RWPE1 (cell line): ENCODE data around the gene SLC19A1.

ENCODE experiments used
- CTCF ChIA-PET: fragments of 350-600 bp; sonication (Branson Sonifier 250); formaldehyde crosslinking; extraction: SDS; loops from one replicate; lab custom pipeline; 2021; lab: Yijun Ruan, JAX
- POLR2A ChIA-PET: fragments of 400-600 bp; formaldehyde crosslinking; extraction: SDS; loops from one replicate; lab custom pipeline; 2020; ENCODE audit warnings: antibody characterized with exemption; ENCODE audit not compliant: low non-redundant PET; lab: Yijun Ruan, JAX
- DNase-seq: peaks from one replicate; pipeline ENCODE4 v3.0.0; 2012; ENCODE audit warnings: low spot score
- H3K27ac ChIP-seq: fragments of 450-650 bp; 2 replicates; pipeline ENCODE4 v1.5.1; 2017
- TF ChIP-seq, protein P1 (sequence below): fragments of 450-650 bp; conservative IDR thresholded peaks from 2 replicates; pipeline ENCODE4 v1.5.1; 2017; ENCODE audit warnings: low read depth, mild to moderate bottlenecking

SLC19A1 gene

DNA sequence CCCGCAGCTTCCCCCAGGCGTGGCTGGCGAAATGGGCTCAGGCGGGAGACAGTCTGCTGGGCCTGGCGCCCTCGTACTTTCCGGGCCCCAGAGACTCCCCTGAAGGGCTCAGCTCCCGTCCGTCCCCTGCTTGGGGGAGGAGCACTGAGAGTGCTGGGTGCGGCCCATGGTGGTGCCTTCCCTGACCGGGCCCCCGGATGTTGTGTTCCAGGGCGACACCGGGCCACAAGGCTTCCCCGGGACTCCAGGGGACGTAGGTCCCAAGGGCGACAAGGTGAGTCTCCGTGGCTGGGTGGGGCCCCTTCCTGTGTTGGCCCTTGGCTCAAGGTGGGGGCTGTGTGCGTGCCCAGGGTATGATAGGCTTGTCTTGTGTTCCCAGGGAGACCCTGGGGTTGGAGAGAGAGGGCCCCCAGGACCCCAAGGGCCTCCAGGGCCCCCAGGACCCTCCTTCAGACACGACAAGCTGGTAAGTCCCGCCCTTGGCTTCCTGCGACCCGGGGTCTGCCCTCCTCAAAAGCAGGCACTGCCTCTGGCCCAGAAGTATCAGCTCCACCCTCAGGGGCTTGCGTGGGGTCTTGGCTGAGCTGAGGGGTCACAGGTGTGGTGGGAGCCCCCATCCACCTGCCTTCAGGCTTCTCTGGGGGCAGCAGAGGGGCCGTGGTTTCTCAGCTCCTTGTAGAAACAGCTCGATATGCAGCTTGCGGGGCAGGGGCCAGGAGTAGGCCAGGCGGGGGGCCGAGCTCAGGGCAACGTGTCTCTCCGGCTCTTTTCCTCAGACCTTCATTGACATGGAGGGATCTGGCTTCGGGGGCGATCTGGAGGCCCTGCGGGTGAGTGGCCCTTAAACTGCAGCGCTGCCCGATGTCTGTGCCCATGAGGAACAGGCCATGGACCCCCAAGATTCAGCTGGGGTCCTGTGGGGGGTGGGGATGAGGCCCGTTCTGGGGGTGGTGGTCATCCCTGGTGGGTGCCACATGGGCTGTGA, 62.3 kb downstream of the SLC19A1 start:
- H3K27ac ChIP-seq = no peak overlapping the region
- TF ChIP-seq, protein P1, sequence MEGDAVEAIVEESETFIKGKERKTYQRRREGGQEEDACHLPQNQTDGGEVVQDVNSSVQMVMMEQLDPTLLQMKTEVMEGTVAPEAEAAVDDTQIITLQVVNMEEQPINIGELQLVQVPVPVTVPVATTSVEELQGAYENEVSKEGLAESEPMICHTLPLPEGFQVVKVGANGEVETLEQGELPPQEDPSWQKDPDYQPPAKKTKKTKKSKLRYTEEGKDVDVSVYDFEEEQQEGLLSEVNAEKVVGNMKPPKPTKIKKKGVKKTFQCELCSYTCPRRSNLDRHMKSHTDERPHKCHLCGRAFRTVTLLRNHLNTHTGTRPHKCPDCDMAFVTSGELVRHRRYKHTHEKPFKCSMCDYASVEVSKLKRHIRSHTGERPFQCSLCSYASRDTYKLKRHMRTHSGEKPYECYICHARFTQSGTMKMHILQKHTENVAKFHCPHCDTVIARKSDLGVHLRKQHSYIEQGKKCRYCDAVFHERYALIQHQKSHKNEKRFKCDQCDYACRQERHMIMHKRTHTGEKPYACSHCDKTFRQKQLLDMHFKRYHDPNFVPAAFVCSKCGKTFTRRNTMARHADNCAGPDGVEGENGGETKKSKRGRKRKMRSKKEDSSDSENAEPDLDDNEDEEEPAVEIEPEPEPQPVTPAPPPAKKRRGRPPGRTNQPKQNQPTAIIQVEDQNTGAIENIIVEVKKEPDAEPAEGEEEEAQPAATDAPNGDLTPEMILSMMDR = no peak
- ChIA-PET POLR2A (no interaction called here), CTCF (no interaction called here)
- no peak for DNase-seq

DNA sequence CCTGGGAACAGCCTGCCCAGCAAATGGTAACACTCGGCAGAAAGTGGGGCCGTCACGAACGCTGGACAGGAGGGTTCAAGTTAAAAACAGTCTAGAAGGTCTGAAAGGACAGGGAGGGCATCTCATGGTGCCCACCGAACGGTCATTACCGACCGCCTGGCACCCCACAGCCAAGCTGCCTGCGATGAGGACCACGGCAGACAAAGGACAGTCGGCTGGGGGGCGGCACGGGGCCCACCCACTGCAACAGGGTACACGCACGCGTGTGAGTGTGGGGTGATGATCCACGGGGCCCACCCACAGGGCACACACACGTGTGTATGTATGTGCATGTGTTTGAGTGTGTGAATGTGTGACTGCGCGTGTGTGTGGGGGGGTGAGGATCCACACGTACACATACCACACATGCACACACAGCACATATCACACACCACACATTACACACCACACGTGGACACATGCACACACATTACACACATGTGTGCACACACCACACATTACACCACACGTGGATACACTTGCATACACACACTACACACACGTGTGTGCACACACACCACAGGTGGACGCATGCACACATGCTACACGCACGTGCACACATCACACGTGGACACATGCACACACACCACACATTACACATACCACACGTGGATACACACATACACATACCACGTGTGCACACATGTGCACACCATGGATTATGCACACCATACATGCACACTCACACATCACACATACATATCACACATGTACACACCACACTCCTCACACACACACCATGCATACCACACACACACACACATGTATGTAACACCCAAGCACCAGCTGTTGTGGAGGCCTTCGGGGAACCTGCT, 63.2 kb downstream of the SLC19A1 start:
- POLR2A ChIA-PET = no interaction called here
- TF ChIP-seq, protein P1 = no peak
- H3K27ac ChIP-seq = peak overlapping the region; percentile 5; the same call in 1 of the 2 replicates
- CTCF ChIA-PET = no interaction called here
- no peak for DNase-seq

DNA sequence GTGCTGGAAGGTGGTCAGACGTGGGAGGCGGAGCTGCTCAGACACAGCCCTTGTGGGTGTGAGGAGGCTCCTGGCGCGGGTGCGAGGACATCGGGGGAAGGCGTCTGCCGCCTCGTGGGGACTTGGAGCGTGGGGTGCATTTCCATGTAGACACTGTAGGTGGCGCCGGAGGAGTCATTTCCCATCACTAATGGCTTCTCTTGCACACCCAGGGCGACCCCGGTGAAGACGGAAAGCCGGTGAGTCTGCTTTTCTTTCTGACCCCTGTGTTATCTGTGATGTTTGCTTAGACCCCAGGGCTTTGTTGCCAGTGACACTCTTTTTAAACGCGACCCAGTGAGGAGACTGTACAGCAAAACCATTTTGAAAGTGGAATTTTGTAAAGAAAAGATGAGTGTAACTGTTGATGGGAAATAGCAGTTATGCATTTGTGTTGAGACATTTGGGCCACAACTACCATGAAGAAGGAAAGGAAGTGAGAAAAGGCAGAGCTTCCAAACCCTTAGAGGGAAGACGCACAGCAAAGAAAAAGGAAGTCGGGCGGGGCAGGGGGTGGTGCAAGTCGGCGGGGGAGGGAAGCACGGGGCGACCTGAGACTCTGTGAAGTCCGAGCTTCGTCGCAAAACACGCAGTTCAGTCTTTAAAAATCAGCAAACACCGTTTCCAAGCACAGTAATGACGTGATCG, 64.0 kb downstream of the SLC19A1 start:
- TF ChIP-seq, protein P1 = peak; percentile 67
- peak; percentile 9 for DNase-seq
- CTCF ChIA-PET = interaction anchor here (0.7 kb wide), 1 partner anchor 11 kb away, joined by 3 read pairs; no protein-coding TSS in a partner anchor
- H3K27ac ChIP-seq = 0 out of 2 replicates have a peak overlapping the region, but pooled peaks have one; percentile 5
- POLR2A ChIA-PET = no interaction called here

DNA sequence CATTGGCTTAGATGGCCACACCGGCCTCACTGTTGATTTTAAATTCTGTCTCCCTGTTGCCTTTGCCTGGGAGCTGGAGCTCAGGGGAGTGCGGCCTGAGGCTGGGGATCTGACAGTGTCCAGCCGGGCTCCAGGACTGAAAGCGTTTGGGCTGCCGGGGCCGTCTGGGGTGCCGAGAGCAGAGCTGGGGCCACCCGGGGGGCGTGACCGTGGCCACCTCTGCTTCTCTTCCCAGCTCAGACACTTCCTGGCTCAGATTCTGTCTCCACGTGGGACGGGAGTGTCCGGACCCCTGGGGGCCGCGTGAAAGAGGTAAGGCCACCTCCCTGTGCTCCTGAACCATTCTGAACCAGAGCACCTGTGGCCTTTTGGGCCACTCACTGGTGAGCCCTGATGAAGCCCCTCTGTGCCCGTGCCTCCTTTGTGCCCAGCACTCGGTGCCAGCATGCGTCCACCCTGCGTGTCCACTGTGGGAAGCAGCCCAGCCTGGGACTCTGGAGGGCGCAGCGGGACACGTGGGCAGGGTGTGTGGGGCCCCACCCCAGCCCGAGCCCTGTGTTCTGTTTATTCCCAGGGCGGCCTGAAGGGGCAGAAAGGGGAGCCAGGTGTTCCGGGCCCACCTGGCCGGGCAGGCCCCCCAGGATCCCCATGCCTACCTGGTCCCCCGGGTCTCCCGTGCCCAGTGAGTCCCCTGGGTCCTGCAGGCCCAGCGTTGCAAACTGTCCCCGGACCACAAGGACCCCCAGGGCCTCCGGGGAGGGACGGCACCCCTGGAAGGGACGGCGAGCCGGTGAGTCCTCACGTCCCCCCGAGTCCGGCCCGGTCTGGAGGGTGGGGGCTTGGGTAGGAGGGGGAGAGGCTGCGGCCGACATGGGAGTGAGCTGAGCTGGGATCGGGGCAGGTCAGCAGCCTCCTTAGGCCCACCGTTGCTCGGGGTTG, 64.8 kb downstream of the SLC19A1 start:
- CTCF ChIA-PET = interaction anchor here (0.7 kb wide), 1 partner anchor 11 kb away, joined by 3 read pairs; no protein-coding TSS in a partner anchor
- no peak overlapping the region for H3K27ac ChIP-seq

DNA sequence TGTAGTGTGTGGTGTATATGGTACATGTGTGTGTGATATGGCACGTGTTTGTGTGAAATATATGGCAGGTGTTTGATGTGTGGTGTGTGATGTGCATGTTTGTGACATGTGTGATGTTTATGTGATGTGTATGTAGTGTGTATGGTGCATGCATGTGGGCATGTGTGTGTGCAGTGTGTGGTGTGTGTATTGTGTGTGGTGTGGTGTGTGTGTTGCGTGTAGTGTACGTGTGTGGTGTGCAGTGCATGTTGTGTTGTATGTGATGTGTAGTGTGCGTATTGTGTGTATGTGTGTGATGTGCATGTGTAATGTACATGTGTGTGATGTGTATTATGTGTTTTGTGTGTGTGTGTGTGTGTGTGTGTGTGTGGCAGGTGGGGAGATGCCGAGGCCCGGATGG, 65.7 kb downstream of the SLC19A1 start:
- ChIA-PET POLR2A (no interaction called here), CTCF (no interaction called here)
- TF ChIP-seq, protein P1 = no peak
- H3K27ac ChIP-seq = no peak overlapping the region
- DNase-seq = no peak

More for the DNA sequence above, 64.8 kb downstream of the SLC19A1 start:
- DNase-seq = no peak
- POLR2A ChIA-PET = no interaction called here
- TF ChIP-seq, protein P1 = no peak
